KOPT-K1 (cell line): ENCODE data around the gene DAGLA.

Source experiments
- H3K27ac ChIP-seq: fragments of 200-600 bp; sonication (generic); 2 replicates; pipeline ENCODE4 v1.5.1; 2016; ENCODE audit warnings: antibody characterized with exemption, mild to moderate bottlenecking, low read depth, low read length; ENCODE audit not compliant: poor library complexity, severe bottlenecking
- H3K36me3 ChIP-seq: fragments of 200-600 bp; sonication (generic); 2 replicates; pipeline ENCODE4 v1.5.1; 2017; ENCODE audit warnings: antibody characterized with exemption, mild to moderate bottlenecking, low read length, moderate library complexity; ENCODE audit not compliant: insufficient read depth
- H3K9me3 ChIP-seq: fragments of 200-600 bp; sonication (generic); 2 replicates; pipeline ENCODE4 v1.5.1; 2017; ENCODE audit warnings: antibody characterized with exemption, low read length, mild to moderate bottlenecking; ENCODE audit not compliant: insufficient read depth, poor library complexity, severe bottlenecking

Gene DAGLA

DNA sequence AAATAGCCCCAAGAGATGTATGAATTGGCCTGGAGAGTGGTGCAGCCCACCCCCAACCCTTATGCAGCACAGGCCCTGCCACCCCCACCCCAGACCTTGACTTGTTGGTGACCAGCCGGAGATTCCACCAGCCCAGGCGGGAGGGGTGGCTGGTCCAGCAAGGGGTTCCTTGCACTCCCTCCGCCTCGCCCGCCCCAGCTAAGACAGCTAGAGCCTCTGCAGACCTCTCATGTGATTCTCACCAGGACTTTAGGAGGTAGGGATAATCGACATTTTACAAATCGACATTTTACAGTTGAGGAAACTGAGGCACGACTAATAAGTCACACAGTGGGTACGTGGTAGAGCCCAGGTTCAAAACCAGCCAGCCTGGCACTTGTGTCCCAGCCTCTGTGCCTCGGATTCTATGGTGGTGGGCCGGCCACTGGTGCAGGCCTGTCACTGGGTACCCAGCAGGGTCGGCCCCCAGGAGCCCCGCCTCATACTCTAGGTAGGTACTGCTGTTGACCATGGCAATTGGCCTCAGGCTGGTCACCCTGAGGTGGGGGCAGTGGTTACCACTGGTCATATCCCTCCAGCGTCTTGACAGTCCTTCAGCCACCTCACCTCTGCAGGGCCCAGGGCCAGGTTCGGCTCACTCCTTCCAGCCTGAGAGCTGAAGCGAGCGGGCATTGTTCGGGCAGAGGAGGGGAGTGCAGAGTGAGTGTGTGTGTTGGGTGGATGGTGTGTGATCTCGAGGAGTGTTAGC is 37.3 kb downstream of the DAGLA start:
- Histone ChIP-seq H3K36me3 (no peaks in the 10 kb centered on the region), H3K27ac (no peak overlapping the region), H3K9me3 (no peaks in the 10 kb centered on the region)

DNA sequence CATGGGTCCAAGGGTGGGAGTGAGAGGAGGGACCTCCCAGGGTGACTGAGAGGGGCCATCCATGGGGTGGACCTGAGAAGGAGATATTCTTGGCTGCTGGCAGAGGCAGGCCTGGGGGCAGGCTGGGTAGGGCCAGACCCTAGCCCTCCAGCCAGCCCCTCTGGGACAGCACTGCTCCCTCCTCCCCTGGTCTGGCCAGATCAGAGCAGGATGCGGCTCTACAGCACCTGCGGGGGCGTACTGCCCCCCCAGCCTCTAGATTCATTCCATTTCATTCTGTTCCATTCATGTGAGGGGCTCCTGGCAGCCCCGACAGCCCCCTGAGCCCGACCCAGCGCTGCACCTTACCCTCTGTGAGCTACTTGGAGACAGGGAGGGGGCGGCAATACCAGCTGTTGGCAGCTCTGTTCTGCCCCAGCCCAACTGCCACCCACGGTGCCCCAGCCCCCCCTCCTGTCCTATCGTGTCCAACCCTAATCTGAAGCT is 37.9 kb downstream of the DAGLA start:
- H3K36me3 ChIP-seq, result no peaks in the 10 kb centered on the region
- H3K9me3 ChIP-seq, result no peaks in the 10 kb centered on the region
- no peak overlapping the region for H3K27ac ChIP-seq

- no peak overlapping the region for H3K27ac ChIP-seq
These were observed 38.6 kb downstream of the DAGLA start for GRCh38 chr11:61718621-61719302.

GRCh38 chr11:61719978-61720377 is 39.8 kb downstream of the DAGLA start:
- no peaks in the 10 kb centered on the region for H3K36me3 ChIP-seq
- H3K9me3 ChIP-seq, result no peaks in the 10 kb centered on the region
- no peak overlapping the region for H3K27ac ChIP-seq

More at GRCh38 chr11:61718621-61719302, 38.6 kb downstream of the DAGLA start:
- Histone ChIP-seq H3K36me3 (no peaks in the 10 kb centered on the region), H3K9me3 (no peaks in the 10 kb centered on the region)

DNA sequence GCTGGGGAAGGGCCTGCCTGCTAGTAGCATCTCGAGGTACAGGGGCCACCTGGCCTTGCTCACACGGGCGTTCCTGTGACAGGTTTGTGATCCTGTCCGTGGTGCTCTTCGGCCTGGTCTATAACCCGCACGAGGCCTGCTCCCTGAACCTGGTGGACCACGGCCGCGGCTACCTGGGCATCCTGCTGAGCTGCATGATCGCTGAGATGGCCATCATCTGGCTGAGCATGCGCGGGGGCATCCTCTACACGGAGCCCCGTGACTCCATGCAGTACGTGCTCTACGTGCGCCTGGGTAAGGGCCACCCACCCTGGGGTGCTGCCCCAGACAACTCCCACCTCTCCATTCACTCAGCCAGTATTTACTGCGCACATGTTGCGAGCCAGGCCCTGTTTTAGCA is 40.4 kb downstream of the DAGLA start:
- Histone ChIP-seq H3K36me3 (no peaks in the 10 kb centered on the region), H3K9me3 (no peaks in the 10 kb centered on the region), H3K27ac (no peak overlapping the region)

DNA sequence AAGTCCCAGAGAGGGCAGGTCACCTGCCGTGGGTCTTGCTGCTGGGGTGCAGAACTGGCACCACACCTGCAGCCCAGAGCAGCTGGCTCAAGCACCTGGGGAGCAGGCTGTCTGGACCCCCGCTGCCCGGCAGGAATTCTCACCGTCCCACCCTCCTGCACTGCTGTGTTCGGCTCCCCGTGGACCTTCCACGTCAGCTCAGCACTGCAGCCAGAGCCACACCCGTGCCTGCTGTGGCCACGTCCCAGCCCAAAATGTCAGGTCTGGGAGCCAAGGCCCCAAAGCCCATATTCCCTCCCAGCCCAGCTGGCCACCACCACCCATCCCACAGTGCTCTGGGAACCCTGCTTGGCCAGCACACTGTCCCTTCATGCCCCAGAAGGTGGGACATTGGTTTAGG is 44.2 kb downstream of the DAGLA start:
- Histone ChIP-seq H3K36me3 (no peaks in the 10 kb centered on the region), H3K9me3 (no peaks in the 10 kb centered on the region), H3K27ac (no peak overlapping the region)

GRCh38 chr11:61725781-61726231 is 45.6 kb downstream of the DAGLA start:
- Histone ChIP-seq H3K36me3 (no peaks in the 10 kb centered on the region), H3K27ac (no peak overlapping the region), H3K9me3 (no peaks in the 10 kb centered on the region)

DNA sequence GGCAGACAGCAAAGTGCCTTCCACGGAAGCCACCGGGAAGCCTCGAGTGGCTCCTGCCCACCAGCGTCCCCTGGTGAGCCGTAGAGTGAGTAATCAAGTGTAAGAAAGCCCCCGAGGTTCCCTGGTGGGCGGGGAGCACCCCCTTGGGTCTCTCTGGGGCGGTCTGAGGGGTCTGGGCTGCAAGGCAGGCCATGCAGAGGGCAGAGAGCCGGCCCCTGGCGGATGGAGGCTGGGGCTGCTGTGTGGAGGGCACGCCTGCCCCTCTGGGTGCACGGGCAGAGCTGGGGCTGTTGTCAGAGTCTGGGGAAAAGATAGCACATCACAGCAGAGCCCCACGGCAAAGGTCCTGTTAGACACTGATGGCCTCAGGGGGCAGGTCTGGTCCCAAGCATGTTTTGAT is 46.6 kb downstream of the DAGLA start:
- Histone ChIP-seq H3K27ac (no peak overlapping the region), H3K36me3 (no peaks in the 10 kb centered on the region), H3K9me3 (no peaks in the 10 kb centered on the region)

GRCh38 chr11:61727401-61727811 is 47.2 kb downstream of the DAGLA start:
- H3K27ac ChIP-seq, result no peak overlapping the region
- H3K9me3 ChIP-seq, result no peaks in the 10 kb centered on the region
- no peaks in the 10 kb centered on the region for H3K36me3 ChIP-seq

GRCh38 chr11:61728066-61728939 is 48.1 kb downstream of the DAGLA start:
- no peaks in the 10 kb centered on the region for H3K9me3 ChIP-seq
- no peak overlapping the region for H3K27ac ChIP-seq
- H3K36me3 ChIP-seq, result no peaks in the 10 kb centered on the region

DNA sequence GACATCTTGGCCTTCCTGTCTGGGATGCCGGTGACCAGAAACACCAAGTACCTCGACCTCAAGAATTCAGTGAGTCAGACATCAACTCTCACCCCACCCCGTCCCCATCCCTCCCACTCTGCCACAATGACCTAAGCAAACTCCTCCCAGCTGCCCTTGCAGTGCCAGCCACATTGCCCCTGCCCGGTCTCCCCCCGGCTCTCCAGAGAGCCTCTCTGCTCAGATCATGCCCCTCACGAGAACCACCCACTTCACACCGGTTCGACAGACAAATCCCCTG is 48.7 kb downstream of the DAGLA start:
- H3K27ac ChIP-seq, result no peak overlapping the region
- no peaks in the 10 kb centered on the region for H3K36me3 ChIP-seq
- H3K9me3 ChIP-seq, result no peaks in the 10 kb centered on the region

DNA sequence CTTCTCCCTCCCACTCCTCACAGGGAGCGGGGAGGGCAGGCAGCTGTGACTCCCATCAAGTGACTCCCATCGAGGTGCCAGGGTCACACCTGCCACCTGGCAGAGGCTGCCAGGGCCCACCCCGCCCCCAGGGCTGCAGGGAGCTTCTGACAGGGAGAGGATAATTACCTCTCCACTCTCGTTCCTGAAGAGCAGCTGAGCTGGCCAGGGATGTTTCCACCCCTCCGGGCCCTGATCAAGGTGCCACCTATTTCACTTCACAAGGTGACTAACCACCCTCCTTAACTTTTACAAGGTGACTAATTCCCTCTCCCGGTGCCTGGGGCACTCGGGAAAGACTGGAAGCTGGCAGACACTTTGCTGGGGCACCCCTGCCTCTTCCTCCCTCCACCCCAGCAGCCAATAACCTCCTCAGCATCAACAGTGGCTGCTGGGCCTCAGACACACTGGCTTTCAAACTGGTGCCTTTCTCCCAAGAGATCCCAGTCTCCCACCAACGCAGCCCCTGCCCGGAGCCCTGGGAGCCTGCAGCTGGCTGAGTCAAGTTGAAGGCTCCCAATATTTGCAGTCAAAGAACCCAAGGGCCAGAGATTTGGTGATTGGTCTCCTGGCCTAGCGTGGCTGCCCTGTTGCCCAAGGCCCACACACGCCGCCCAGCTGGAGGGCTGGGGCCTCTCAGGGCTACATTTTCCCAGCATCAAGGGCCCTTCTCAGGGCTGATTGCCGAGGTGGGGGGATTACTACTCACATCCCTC is 50.2 kb downstream of the DAGLA start:
- H3K9me3 ChIP-seq, result no peaks in the 10 kb centered on the region
- no peaks in the 10 kb centered on the region for H3K36me3 ChIP-seq
- H3K27ac ChIP-seq, result no peak overlapping the region

DNA sequence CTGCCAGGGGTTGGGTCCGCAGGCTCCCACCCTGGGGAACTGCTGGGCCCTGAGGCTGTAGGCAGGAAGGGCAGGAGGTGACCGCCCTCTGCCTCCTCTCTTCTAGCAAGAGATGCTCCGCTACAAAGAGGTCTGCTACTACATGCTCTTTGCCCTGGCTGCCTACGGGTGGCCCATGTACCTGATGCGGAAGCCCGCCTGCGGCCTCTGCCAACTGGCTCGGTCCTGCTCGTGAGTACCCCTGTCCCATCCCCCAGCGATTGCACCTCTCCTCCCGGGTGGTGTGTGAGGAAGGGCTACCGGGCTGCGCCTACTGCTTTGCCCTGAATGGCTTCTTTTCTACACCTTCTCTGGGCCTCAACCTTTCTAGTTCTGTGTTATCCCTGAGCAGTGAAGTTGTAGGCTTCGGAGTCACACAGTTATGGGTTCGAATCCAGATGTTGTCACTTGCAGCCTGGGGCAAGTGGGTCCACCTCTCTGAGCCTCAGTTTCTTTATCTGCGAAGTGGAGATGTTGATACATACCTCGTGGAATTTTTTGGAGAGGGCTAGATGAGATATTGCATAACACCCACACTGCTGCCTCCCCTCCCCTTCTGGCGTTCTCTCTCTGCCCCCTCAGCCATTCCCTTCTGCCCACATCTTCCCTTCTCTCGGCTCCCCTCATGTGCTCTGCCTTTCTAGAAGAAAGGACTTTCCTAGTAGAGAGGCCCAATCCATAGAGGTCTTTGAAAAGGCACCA is 51.2 kb downstream of the DAGLA start:
- Histone ChIP-seq H3K9me3 (no peaks in the 10 kb centered on the region), H3K36me3 (no peaks in the 10 kb centered on the region), H3K27ac (no peak overlapping the region)

- Histone ChIP-seq H3K36me3 (no peaks in the 10 kb centered on the region), H3K27ac (no peak overlapping the region), H3K9me3 (no peaks in the 10 kb centered on the region)
These were observed 51.9 kb downstream of the DAGLA start for GRCh38 chr11:61731952-61732675.
